Epithelial cell of proximal tubule (primary cell): ENCODE data around the gene CHPT1. TPM values are rescaled to one million over a fixed set of nuclear protein-coding genes. Genes with fewer than 3 reads are reported as not detected.

Source experiments
- DNase-seq: peaks from one replicate; pipeline ENCODE4 v3.0.0-alpha.2; 2011; ENCODE audit warnings: low read depth
- H3K4me3 ChIP-seq: 2 replicates; pipeline ENCODE4 v1.5.1; 2011; ENCODE audit warnings: low read depth, mild to moderate bottlenecking, low read length
- total RNA-seq: library from RNA; depleted of rRNA; stranded (reverse); fragments of >200 nt; gene quantifications from 2 replicates; pipeline ENCODE4 v1.2.3, GENCODE V29; 2015
- TF ChIP-seq, protein P1 (sequence below): conservative IDR thresholded peaks from 2 replicates; pipeline ENCODE4 v1.5.1; 2012; ENCODE audit warnings: low read depth, mild to moderate bottlenecking, low read length

CHPT1 gene
- total RNA-seq, 1 donor from 2014 or later: 17.6 TPM

DNA sequence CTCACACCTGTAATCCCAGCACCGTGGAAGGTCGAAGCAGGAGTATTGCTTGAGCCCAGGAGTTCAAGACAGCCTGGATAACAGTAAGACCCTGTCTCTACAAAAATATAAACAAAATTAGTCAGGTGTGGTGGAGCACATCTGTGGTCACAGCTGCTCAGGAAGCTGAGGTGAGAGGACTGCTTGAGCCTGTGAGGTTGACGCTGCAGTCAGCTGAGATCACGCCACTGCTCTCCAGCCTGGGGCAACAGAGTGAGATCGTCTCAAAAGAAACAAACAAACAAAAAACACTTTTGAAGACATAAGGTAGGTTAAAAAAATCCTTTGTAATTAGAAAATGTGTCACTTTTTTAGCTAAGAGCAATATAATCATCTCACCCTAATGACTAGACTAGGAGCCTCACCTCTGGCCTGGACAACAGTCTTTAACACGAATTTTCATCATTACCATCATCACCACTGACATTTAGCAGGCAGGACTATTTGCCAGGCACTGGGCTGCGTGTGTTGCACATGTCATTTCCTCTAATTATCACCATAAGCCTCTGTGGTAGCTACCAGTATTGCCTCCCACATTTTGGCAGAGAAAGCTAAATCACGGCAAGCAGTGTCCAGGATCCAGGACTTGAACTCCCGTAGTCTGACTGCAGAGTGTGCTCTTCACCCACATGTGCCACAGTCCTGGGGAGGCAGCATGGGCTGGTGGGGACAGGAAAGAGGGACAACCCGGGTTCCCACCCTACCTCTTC is 46.5 kb downstream of the CHPT1 start:
- H3K4me3 ChIP-seq: no peak overlapping the region
- TF ChIP-seq, protein P1, sequence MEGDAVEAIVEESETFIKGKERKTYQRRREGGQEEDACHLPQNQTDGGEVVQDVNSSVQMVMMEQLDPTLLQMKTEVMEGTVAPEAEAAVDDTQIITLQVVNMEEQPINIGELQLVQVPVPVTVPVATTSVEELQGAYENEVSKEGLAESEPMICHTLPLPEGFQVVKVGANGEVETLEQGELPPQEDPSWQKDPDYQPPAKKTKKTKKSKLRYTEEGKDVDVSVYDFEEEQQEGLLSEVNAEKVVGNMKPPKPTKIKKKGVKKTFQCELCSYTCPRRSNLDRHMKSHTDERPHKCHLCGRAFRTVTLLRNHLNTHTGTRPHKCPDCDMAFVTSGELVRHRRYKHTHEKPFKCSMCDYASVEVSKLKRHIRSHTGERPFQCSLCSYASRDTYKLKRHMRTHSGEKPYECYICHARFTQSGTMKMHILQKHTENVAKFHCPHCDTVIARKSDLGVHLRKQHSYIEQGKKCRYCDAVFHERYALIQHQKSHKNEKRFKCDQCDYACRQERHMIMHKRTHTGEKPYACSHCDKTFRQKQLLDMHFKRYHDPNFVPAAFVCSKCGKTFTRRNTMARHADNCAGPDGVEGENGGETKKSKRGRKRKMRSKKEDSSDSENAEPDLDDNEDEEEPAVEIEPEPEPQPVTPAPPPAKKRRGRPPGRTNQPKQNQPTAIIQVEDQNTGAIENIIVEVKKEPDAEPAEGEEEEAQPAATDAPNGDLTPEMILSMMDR: no peak
- no peak for DNase-seq

DNA sequence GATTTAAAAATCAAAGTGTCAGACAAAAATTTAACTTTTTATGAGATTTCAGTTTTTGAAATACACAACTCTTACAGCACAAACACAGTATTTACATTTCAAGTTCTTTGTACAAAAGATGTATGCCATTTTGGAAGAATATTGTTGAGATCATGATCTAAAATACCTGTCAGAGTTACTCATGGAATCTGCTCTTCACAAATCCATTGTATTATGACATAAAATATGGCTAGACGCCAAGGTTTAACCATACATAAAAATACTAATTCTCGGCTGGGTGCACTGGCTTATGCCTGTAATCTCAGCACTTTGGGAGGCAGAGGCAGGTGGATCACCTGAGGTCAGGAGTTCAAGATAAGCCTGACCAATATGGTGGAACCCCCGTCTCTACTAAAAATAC is 48.0 kb downstream of the CHPT1 start:
- TF ChIP-seq, protein P1: no peak
- no peak for DNase-seq
- H3K4me3 ChIP-seq: no peak overlapping the region

DNA sequence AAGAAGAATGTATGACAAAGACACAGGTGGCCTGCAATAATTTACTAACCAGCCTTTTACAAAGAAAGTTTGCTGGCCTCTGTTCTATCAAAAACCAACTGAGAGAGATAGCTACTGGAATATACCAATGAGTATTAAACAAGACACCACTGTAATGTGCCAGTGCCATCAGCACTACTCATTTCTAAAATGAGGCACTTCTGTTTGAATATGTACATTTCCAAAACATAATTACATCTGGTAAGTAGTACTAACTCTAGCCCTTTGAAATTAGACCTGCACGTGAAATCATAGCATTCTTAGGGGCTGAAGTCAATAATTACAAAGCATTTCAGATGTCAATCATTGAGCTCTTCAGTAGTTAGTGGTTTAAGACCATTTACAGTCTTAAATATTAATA is 48.8 kb downstream of the CHPT1 start:
- no peak overlapping the region for H3K4me3 ChIP-seq
- DNase-seq: no peak
- TF ChIP-seq, protein P1: no peak

DNA sequence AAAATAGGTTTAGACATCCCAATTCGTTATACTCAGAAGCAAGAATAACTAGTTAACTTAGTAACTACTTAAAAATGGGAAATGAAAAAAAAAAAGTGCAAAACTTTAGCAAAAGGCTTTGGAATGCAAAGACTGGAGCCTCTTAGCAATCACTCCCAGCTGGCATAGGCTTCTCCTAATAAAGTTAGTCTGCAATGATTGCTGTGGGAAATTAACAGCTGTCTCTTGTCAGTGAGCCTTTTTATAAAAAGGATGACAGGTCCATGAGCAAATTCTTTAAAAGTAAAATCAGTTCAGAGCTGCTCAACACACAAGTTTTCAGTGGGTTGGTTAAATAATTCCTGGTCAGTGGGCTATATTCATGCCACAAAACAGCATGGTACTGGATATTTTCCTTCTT is 49.2 kb downstream of the CHPT1 start:
- TF ChIP-seq, protein P1: no peak
- H3K4me3 ChIP-seq: no peak overlapping the region
- no peak for DNase-seq

DNA sequence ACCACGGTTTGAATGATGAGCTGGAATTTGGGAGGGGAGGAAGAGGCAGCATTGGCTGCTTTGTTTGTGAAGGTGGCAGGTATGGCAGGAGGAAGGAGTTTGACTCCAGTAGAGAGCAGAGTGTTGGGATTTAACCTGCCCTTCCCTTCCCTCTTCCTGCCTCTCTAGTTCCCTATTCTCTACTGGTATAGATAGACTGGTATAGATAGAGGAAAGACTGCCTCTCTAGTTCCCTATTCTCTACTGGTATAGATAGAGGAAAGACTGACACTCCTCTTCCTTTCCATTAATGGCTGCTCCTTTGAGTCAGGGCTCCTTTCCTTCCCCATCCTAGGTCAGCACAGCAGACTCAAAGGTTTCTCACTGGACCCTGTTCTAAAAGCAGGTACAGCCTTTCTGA is 50.3 kb downstream of the CHPT1 start:
- TF ChIP-seq, protein P1: no peak
- no peak for DNase-seq
- H3K4me3 ChIP-seq: no peak overlapping the region

DNA sequence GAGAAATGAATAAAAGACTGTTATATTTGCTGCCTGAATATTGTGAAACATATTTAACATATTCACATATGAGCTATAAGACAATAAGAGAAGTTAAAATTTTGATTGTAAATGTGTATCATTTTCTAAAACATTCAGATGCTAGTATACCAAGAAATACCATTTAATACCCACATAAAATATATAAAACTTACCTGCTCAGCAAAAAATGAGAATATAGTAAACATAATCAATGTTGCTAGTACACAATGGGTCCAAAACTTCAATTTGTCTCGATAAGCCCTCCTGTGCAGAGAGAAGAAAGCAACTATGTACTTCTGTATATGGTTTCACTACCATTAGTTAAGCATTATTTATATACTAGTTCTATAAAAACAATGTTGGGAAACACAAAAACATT is 51.5 kb downstream of the CHPT1 start:
- H3K4me3 ChIP-seq: no peak overlapping the region
- TF ChIP-seq, protein P1: no peak
- DNase-seq: no peak

DNA sequence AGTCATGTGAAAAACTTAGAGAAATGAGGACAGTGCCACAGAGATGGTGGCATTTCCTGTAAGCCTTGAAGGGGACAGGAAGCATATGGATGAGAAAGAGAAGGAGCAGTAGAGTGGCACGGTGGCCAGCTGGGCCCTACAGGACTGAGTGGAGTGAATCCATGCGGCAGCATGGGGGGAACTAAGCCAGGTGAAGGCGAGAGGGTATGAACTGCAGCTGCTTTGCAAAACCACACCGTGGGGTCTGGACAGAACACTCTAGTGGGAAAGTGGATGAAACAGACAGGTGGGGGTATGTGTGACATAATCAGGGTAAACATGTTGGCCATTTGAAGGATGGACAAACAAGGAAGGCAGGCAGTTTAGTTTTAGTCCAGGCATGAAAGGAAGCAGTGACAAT is 52.2 kb downstream of the CHPT1 start:
- DNase-seq: no peak
- TF ChIP-seq, protein P1: no peak
- H3K4me3 ChIP-seq: no peak overlapping the region
